B cell (primary cell): Measurements from ENCODE around the gene RIPOR1. TPM values are rescaled to one million over a fixed set of nuclear protein-coding genes. Genes with fewer than 3 reads are reported as not detected.

Experiments used
- ATAC-seq: fragments of 200-7000 bp; cut with Tn5 transposase; one replicate; pipeline ENCODE4 v1.10.0; 2021; ENCODE audit warnings: low read depth, mild to moderate bottlenecking, moderate number of reproducible peaks, moderate library complexity
- CTCF ChIA-PET: fragments of 350-600 bp; sonication (Branson Sonifier 250); formaldehyde crosslinking; loops from one replicate; lab custom pipeline; 2021; ENCODE audit warnings: antibody characterized with exemption, inconsistent platforms; lab: Charles Lee
- POLR2A ChIA-PET: fragments of 350-600 bp; sonication (Branson Sonifier 250); formaldehyde crosslinking; loops from one replicate; lab custom pipeline; 2021; ENCODE audit warnings: antibody characterized with exemption; lab: Charles Lee
- DNase-seq: peaks from one replicate; pipeline ENCODE4 v3.0.0; 2013
- H2AFZ ChIP-seq: 2 replicates; pipeline ENCODE4 v1.6.1; 2012; ENCODE audit warnings: mild to moderate bottlenecking, low read depth, low read length; ENCODE audit not compliant: insufficient read depth, poor library complexity, severe bottlenecking
- H3K27ac ChIP-seq, 2 donors: 1 replicate in 1 of 2; 2 replicates in 1 of 2; pipeline ENCODE4 v1.5.1; 2012 to 2013; ENCODE audit warnings: low read length in 2 of 2, mild to moderate bottlenecking in 2 of 2, moderate library complexity in 1 of 2
- H3K27me3 ChIP-seq, 4 experiments: fragments of 200-600 bp in 1 of 4; sonication (generic) in 1 of 4; replicated peaks in 1 of 4; 1 replicate in 2 of 4; 2 replicates in 2 of 4; pipeline versions ENCODE4 v1.6.1 to v1.7.0; 2013 to 2016; ENCODE audit warnings: low read length in 3 of 4, mild to moderate bottlenecking in 2 of 4, mixed read lengths in 1 of 4, moderate library complexity in 1 of 4; ENCODE audit not compliant: insufficient read depth in 4 of 4, control insufficient read depth in 3 of 4; ENCODE audit errors: control extremely low read depth in 1 of 4
- H3K36me3 ChIP-seq, 2 experiments: replicated peaks in 1 of 2; 1 replicate in 1 of 2; 2 replicates in 1 of 2; pipeline versions ENCODE4 v1.6.1 to v1.7.1; 2013; ENCODE audit warnings: low read length in 1 of 2; ENCODE audit not compliant: insufficient read depth in 2 of 2, control insufficient read depth in 1 of 2; ENCODE audit errors: control extremely low read depth in 1 of 2, extremely low read depth in 1 of 2
- H3K4me1 ChIP-seq, 2 donors: fragments of 200-600 bp in 1 of 2; sonication (generic) in 1 of 2; 1 replicate in 1 of 2; 2 replicates in 1 of 2; pipeline versions ENCODE4 v1.5.1 to v1.6.1; 2013 to 2017; ENCODE audit warnings: low read length in 2 of 2; ENCODE audit not compliant: control insufficient read depth in 2 of 2, insufficient read depth in 2 of 2
- H3K4me2 ChIP-seq: replicated peaks from 2 replicates; pipeline ENCODE3; 2012; ENCODE audit warnings: mild to moderate bottlenecking, low read depth, low read length; ENCODE audit not compliant: poor library complexity, severe bottlenecking
- H3K4me3 ChIP-seq, 5 experiments: fragments of 200-600 bp in 1 of 5; sonication (generic) in 1 of 5; 1 replicate in 3 of 5; 2 replicates in 2 of 5; pipeline versions ENCODE4 v1.5.1 to v1.7.0; 2011 to 2016; ENCODE audit warnings: low read length in 4 of 5, mild to moderate bottlenecking in 4 of 5, low read depth in 2 of 5, control low read depth in 1 of 5, moderate library complexity in 1 of 5; ENCODE audit not compliant: insufficient read depth in 1 of 5; ENCODE audit errors: control extremely low read depth in 1 of 5, extremely low read depth in 1 of 5
- H3K79me2 ChIP-seq: fragments of 200-600 bp; sonication (generic); one replicate; pipeline ENCODE4 v1.6.0; 2016; ENCODE audit warnings: low read length; ENCODE audit not compliant: control insufficient read depth, insufficient read depth
- H3K9ac ChIP-seq: fragments of 200-600 bp; sonication (generic); 2 replicates; pipeline ENCODE4 v1.6.1; 2017; ENCODE audit warnings: mild to moderate bottlenecking, low read length, moderate library complexity
- H3K9me3 ChIP-seq, 3 donors: one replicate each; pipeline versions ENCODE4 v1.6.1 to v1.7.1; 2013; ENCODE audit warnings: low read length in 2 of 3; ENCODE audit not compliant: control insufficient read depth in 2 of 3, insufficient read depth in 1 of 3; ENCODE audit errors: control extremely low read depth in 1 of 3
- H4K20me1 ChIP-seq: 2 replicates; pipeline ENCODE4 v1.6.0; 2012; ENCODE audit warnings: mild to moderate bottlenecking, low read length; ENCODE audit not compliant: insufficient read depth, control insufficient read depth, poor library complexity, severe bottlenecking
- H3K27ac Mint-ChIP-seq: one replicate; pipeline ENCODE4 v1.8.0; 2021; ENCODE audit warnings: mixed read lengths
- H3K27me3 Mint-ChIP-seq: one replicate; pipeline ENCODE4 v1.8.0; 2021; ENCODE audit warnings: mixed read lengths
- H3K4me1 Mint-ChIP-seq: one replicate; pipeline ENCODE4 v1.8.0; 2021; ENCODE audit warnings: mixed read lengths
- H3K4me3 Mint-ChIP-seq: one replicate; pipeline ENCODE4 v1.8.0; 2021; ENCODE audit warnings: mixed read lengths
- H3K9me3 Mint-ChIP-seq: one replicate; pipeline ENCODE4 v1.8.0; 2022; ENCODE audit warnings: mixed read lengths; ENCODE audit not compliant: insufficient read depth
- CTCF ChIP-seq: fragments of 200-600 bp; IDR thresholded peaks from one replicate; pipeline ENCODE4 v1.8.0; 2022; ENCODE audit warnings: antibody characterized with exemption, mild to moderate bottlenecking
- EZH2 ChIP-seq: IDR thresholded peaks from 2 replicates; pipeline ENCODE4 v1.6.1; 2012; ENCODE audit warnings: borderline replicate concordance, low read depth, mild to moderate bottlenecking, moderate library complexity, low read length; ENCODE audit not compliant: insufficient read depth, poor library complexity, severe bottlenecking
- WGBS: methylation state at CpG from one replicate; pipeline ENCODE4 v1.1.5; 2013; ENCODE audit warnings: missing lambda C conversion rate; ENCODE audit not compliant: insufficient coverage; 5-methylcytosine and 5-hydroxymethylcytosine counted together
- intact Hi-C: fragments of 100-400 bp; cut with micrococcal nuclease; formaldehyde crosslinking; loops from one replicate; pipeline ENCODE4 v1.10.0; 2022
- polyA plus RNA-seq: library from polyadenylated mRNA; depleted of rRNA; stranded (reverse); fragments of >200 nt; gene quantifications from 2 replicates; pipeline ENCODE4 v1.2.3, GENCODE V29; 2012
- total RNA-seq, 2 donors: library from RNA; stranded (reverse); fragments of 120-200 nt in 1 of 2; gene quantifications; 1 replicate in 1 of 2; 2 replicates in 1 of 2; pipeline versions ENCODE4 v1.2.3 to v1.2.4, GENCODE V29; 2013 to 2022

Gene RIPOR1
- total and polyA plus RNA-seq, 2 donors (not counting 1 experiment from before 2014, with no cell fraction given), result 124 to 363 TPM

GRCh38 chr16:67546761-67547422, 18.3 kb downstream of the RIPOR1 start:
- Histone ChIP-seq H2AFZ (no peak overlapping the region), H3K27me3 (no peaks in the 10 kb centered on the region), H3K4me3 (peak overlapping the region in 4 of 5 experiments; percentile 26 to 41 (median 39)), H3K79me2 (peaks cover 19% of the 10 kb centered on the region), H3K27ac (peak overlapping the region; percentile 91 to 95), H3K9me3 (peaks cover 0 to 3% (median 0%) of the 10 kb centered on the region in 3 donors), H4K20me1 (peaks cover 39% of the 10 kb centered on the region), H3K9ac (peak overlapping the region; percentile 34), H3K36me3 (peaks cover 3 to 58% of the 10 kb centered on the region in 2 experiments), H3K4me1 (peaks cover 83 to 94% of the 10 kb centered on the region in 2 donors), H3K4me2 (peak overlapping the region; percentile 79)
- H3K27ac Mint-ChIP-seq, result peak overlapping the region; percentile 98
- peak overlapping the region; percentile 85 for H3K4me3 Mint-ChIP-seq
- peaks cover 85% of the 10 kb centered on the region for H3K4me1 Mint-ChIP-seq
- POLR2A ChIA-PET, result interaction anchor here (0.8 to 7.3 kb wide), 14 partner anchors 9 to 267 kb away, joined by 3 to 166 read pairs (median 9); partner anchors contain the start of genes ACD, ATP6V0D1, CARMIL2 and CTCF
- no peaks in the 10 kb centered on the region for H3K27me3 Mint-ChIP-seq
- CTCF ChIA-PET, result interaction anchor here (0.7 to 13.5 kb wide), 40 partner anchors 9 to 451 kb away, joined by 3 to 407 read pairs (median 5); partner anchors contain the start of genes ACD, ATP6V0D1, C16orf86 and CARMIL2
- DNase-seq (peak; percentile 87), ATAC-seq (peak; percentile 12)
- TF ChIP-seq CTCF, result peak; percentile 100
- no peak for TF ChIP-seq EZH2
- H3K9me3 Mint-ChIP-seq, result no peaks in the 10 kb centered on the region
- intact Hi-C loops, result loop anchor here (1.0 to 10.0 kb wide), 7 partner anchors 15 to 538 kb away; partner anchors contain the start of genes CTCF and NFATC3
- 1% methylated on average over 7 of the region's 7 CpGs for WGBS
